ENCODE results near the gene TNNC1. TPM values are rescaled to one million over a fixed set of nuclear protein-coding genes. Genes with fewer than 3 reads are reported as not detected.

The TNNC1 gene
- total RNA-seq, 1 donor from 2014 or later = 0.58 TPM

- no peak for DNase-seq (ENCODE audit: low read depth)
- TF ChIP-seq CTCF (conservative IDR thresholded peaks at IDR 0.05; ENCODE audit: low read depth, low read length) = no peak
- H3K4me3 ChIP-seq (ENCODE audit: low read depth, low read length) = no peak overlapping the region
These were observed 23.4 kb upstream of the TNNC1 start for GRCh38 chr3:52477076-52477795.

- H3K4me3 ChIP-seq (ENCODE audit: low read depth, low read length) = no peak overlapping the region
- no peak for TF ChIP-seq CTCF (conservative IDR thresholded peaks at IDR 0.05; ENCODE audit: low read depth, low read length)
- DNase-seq (ENCODE audit: low read depth) = no peak
These were observed 19.2 kb upstream of the TNNC1 start for GRCh38 chr3:52473026-52473425.

- no peak overlapping the region for H3K4me3 ChIP-seq (ENCODE audit: low read depth, low read length)
- no peak for TF ChIP-seq CTCF (conservative IDR thresholded peaks at IDR 0.05; ENCODE audit: low read depth, low read length)
- no peak for DNase-seq (ENCODE audit: low read depth)
These were observed 18.6 kb upstream of the TNNC1 start for GRCh38 chr3:52472239-52473000.

- DNase-seq (ENCODE audit: low read depth) = no peak
- peak; percentile 67 for TF ChIP-seq CTCF (conservative IDR thresholded peaks at IDR 0.05; ENCODE audit: low read depth, low read length)
- no peak overlapping the region for H3K4me3 ChIP-seq (ENCODE audit: low read depth, low read length)
These were observed 17.8 kb upstream of the TNNC1 start for GRCh38 chr3:52471371-52472238.

GRCh38 chr3:52470920-52471319 lies 17.1 kb upstream of the TNNC1 start:
- no peak for TF ChIP-seq CTCF (conservative IDR thresholded peaks at IDR 0.05; ENCODE audit: low read depth, low read length)
- DNase-seq (ENCODE audit: low read depth) = no peak
- no peak overlapping the region for H3K4me3 ChIP-seq (ENCODE audit: low read depth, low read length)

- TF ChIP-seq CTCF (conservative IDR thresholded peaks at IDR 0.05; ENCODE audit: low read depth, low read length) = no peak
- no peak for DNase-seq (ENCODE audit: low read depth)
- H3K4me3 ChIP-seq (ENCODE audit: low read depth, low read length) = no peak overlapping the region
These were observed 15.2 kb upstream of the TNNC1 start for GRCh38 chr3:52469001-52469400.

All from epithelial cell of proximal tubule (primary cell).